Uterus (tissue), 4 donors: ENCODE measurements around the gene SLC15A4. TPM values are rescaled to one million over a fixed set of nuclear protein-coding genes. Genes with fewer than 3 reads are reported as not detected.

Experiments
- DNase-seq, 2 donors: peaks; one replicate each; pipeline ENCODE4 v3.0.0-alpha.2; 2019 to 2020
- H3K27ac ChIP-seq, 2 donors: fragments of 200-600 bp; sonication (generic); 1 replicate in 1 of 2; 2 replicates in 1 of 2; pipeline ENCODE4 v1.5.1; 2016 to 2018
- H3K27me3 ChIP-seq, 2 donors: fragments of 200-600 bp; sonication (generic); one replicate each; pipeline ENCODE4 v1.5.1; 2018 to 2019; ENCODE audit warnings: control low read depth in 1 of 2
- H3K36me3 ChIP-seq, 2 donors: fragments of 200-600 bp; sonication (generic); one replicate each; pipeline ENCODE4 v1.5.1; 2019; ENCODE audit warnings: control low read depth in 1 of 2
- H3K4me1 ChIP-seq, 2 donors: fragments of 200-600 bp; sonication (generic); one replicate each; pipeline ENCODE4 v1.5.1; 2018 to 2019; ENCODE audit warnings: control low read depth in 1 of 2
- H3K4me3 ChIP-seq, 2 donors: fragments of 200-600 bp; sonication (generic); 1 replicate in 1 of 2; 2 replicates in 1 of 2; pipeline ENCODE4 v1.5.1; 2018 to 2019; ENCODE audit warnings: mild to moderate bottlenecking in 1 of 2
- H3K9me3 ChIP-seq, 2 donors: fragments of 200-600 bp; sonication (generic); one replicate each; pipeline ENCODE4 v1.5.1; 2019; ENCODE audit warnings: control low read depth in 1 of 2
- POLR2A ChIP-seq, 2 donors: fragments of 450-650 bp; IDR thresholded peaks; one replicate each; pipeline ENCODE4 v1.6.1; 2016; ENCODE audit warnings: antibody characterized with exemption in 2 of 2, mild to moderate bottlenecking in 1 of 2, moderate library complexity in 1 of 2
- intact Hi-C: fragments of 100-400 bp; cut with DNase I; formaldehyde crosslinking; loops from one replicate; pipeline ENCODE4 v1.15.1; 2023; ENCODE audit warnings: low total_unique reads
- total RNA-seq, 4 donors: library from RNA; depleted of rRNA in 3 of 4; stranded (reverse); fragments of >200 nt in 3 of 4; gene quantifications; one replicate each; pipeline versions ENCODE4 v1.1.0 to v1.2.4, GENCODE V29; 2014 to 2023
- TF ChIP-seq, protein P1 (sequence below), 4 experiments: fragments of 200-600 bp in 2 of 4; fragments of 450-650 bp in 2 of 4; sonication (generic) in 2 of 4; IDR thresholded peaks; one replicate each; pipeline ENCODE4 v1.5.1; 2016 to 2019; ENCODE audit warnings: antibody characterized with exemption in 4 of 4, mild to moderate bottlenecking in 2 of 4, moderate library complexity in 1 of 4
- donor health status: DM: yes; HTN: yes; CAD: no.

Gene SLC15A4
- total RNA-seq: 10 to 100 TPM; 40.9 to 62.8 (median 52.1) TPM

DNA sequence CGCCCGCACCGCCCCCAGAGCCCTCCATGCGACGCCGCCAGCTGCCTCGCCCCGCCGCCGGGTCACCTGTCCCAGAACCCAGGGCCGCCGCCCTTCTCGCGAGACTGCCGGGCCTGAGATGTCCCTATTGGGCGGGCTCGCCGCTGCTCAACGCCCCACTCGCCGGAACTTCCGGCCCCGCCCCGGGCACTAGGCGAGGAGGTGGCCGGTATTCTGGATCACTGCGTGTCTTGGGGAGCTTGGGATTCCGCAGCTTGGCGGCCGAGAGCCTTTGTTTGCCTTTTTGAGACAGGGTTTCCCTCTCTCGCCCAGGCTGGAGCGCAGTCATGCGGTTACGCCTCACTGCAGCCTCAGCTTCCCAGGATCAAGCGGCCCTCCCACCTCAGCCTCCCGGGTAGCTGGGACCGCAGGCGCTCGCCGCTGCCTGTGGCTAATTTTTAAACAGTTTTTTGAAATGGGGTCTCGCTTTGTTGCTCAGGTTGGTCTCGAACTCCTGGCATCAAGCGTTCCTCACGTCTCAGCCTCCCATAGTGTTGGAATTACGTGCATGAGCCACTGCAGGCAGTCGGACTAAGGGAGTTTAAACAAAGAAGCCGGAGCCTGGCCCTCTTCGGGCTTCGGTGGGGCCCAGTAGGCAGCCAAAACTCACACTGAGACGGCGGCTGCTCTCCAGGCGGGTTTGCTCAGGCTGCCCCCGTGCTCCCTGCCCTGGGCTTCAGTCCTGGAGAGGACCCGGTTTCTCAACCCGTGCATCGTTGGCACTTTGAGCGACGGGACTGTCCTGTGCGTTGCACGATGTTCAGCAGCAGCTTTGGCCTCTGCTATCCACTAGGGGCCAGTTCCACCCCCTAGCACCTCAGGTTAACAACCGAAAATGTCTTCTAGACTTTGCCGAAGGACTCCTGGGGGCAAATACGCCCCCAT is at the start of gene SLC15A4:
Gene SLC15A4, minus strand, starts transcription at position 43 of the 924 bp plus-strand sequence. Its CDS starts 15 bp downstream, at position 28.
- peaks cover 0 to 17% of the 10 kb centered on the region in 2 donors for H3K4me1 ChIP-seq
- H3K4me3 ChIP-seq: peak within 1 kb of the TSS; percentile 51 to 99
- TF ChIP-seq POLR2A (IDR thresholded peaks at IDR 0.05): peak; percentile 84 to 92
- TF ChIP-seq, protein P1, sequence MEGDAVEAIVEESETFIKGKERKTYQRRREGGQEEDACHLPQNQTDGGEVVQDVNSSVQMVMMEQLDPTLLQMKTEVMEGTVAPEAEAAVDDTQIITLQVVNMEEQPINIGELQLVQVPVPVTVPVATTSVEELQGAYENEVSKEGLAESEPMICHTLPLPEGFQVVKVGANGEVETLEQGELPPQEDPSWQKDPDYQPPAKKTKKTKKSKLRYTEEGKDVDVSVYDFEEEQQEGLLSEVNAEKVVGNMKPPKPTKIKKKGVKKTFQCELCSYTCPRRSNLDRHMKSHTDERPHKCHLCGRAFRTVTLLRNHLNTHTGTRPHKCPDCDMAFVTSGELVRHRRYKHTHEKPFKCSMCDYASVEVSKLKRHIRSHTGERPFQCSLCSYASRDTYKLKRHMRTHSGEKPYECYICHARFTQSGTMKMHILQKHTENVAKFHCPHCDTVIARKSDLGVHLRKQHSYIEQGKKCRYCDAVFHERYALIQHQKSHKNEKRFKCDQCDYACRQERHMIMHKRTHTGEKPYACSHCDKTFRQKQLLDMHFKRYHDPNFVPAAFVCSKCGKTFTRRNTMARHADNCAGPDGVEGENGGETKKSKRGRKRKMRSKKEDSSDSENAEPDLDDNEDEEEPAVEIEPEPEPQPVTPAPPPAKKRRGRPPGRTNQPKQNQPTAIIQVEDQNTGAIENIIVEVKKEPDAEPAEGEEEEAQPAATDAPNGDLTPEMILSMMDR (IDR thresholded peaks at IDR 0.05): no peak
- H3K36me3 ChIP-seq: no peaks in the 10 kb centered on the region
- intact Hi-C loops: no loop called here
- peak; percentile 93 to 94 for DNase-seq
- no peaks in the 10 kb centered on the region for H3K27me3 ChIP-seq
- H3K27ac ChIP-seq: peak within 1 kb of the TSS; percentile 69 to 86
- H3K9me3 ChIP-seq: no peaks in the 10 kb centered on the region

- intact Hi-C loops: no loop called here
- Histone ChIP-seq H3K27ac (no peak overlapping the region), H3K36me3 (no peaks in the 10 kb centered on the region), H3K4me1 (no peaks in the 10 kb centered on the region), H3K27me3 (no peaks in the 10 kb centered on the region), H3K4me3 (no peak overlapping the region), H3K9me3 (peaks cover 0 to 3% of the 10 kb centered on the region in 2 donors)
- DNase-seq: no peak
- TF ChIP-seq, protein P1 (IDR thresholded peaks at IDR 0.05): no peak
- no peak for TF ChIP-seq POLR2A (IDR thresholded peaks at IDR 0.05)
Observed at GRCh38 chr12:128872303-128872702, 48.5 kb upstream of the SLC15A4 start.

GRCh38 chr12:128871516-128871892 is 47.7 kb upstream of the SLC15A4 start:
- H3K27me3 ChIP-seq: no peaks in the 10 kb centered on the region
- no peak for DNase-seq
- H3K27ac ChIP-seq: no peak overlapping the region
- H3K4me1 ChIP-seq: no peaks in the 10 kb centered on the region
- TF ChIP-seq POLR2A (IDR thresholded peaks at IDR 0.05): no peak
- TF ChIP-seq, protein P1 (IDR thresholded peaks at IDR 0.05): no peak
- no peak overlapping the region for H3K4me3 ChIP-seq
- H3K36me3 ChIP-seq: no peaks in the 10 kb centered on the region
- intact Hi-C loops: no loop called here
- H3K9me3 ChIP-seq: no peaks in the 10 kb centered on the region

DNA sequence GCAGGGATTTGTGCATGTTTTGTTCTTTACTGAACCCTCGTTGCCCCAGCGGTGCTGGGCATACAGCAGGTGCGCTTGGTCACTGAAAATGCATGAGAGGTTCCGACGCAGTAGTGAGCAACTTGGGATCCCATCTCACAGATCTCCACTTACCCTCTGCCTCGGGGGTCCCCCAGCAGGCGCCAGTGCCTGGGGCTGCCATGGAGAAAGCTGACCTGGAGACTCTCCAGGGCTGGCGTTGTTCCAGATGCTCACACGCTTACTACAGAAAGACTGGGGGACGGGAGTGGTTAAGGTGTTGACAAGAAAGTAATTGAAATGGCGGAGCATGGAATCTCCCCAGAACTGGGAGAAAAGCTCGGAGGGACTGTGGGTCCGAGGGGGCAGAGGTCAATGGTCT is 43.7 kb upstream of the SLC15A4 start:
- no peak overlapping the region for H3K4me3 ChIP-seq
- no peaks in the 10 kb centered on the region for H3K9me3 ChIP-seq
- no peaks in the 10 kb centered on the region for H3K4me1 ChIP-seq
- intact Hi-C loops: no loop called here
- H3K27me3 ChIP-seq: no peaks in the 10 kb centered on the region
- H3K27ac ChIP-seq: no peak overlapping the region
- DNase-seq: no peak
- TF ChIP-seq, protein P1 (IDR thresholded peaks at IDR 0.05): no peak
- TF ChIP-seq POLR2A (IDR thresholded peaks at IDR 0.05): no peak
- no peaks in the 10 kb centered on the region for H3K36me3 ChIP-seq

GRCh38 chr12:128864516-128865186 is 40.9 kb upstream of the SLC15A4 start:
- Histone ChIP-seq H3K27ac (peak overlapping the region in 1 of 2 donors; percentile 54), H3K27me3 (no peaks in the 10 kb centered on the region), H3K4me1 (no peaks in the 10 kb centered on the region), H3K4me3 (no peak overlapping the region), H3K9me3 (no peaks in the 10 kb centered on the region), H3K36me3 (no peaks in the 10 kb centered on the region)
- TF ChIP-seq, protein P1 (IDR thresholded peaks at IDR 0.05): no peak
- TF ChIP-seq POLR2A (IDR thresholded peaks at IDR 0.05): no peak
- peak in 1 of 2 donors; percentile 60 for DNase-seq
- intact Hi-C loops: no loop called here
